RCC 7860 (cell line): Measurements from ENCODE around the gene FXYD4.

Experiments used
- DNase-seq: peaks from one replicate; pipeline ENCODE4 v3.0.0-alpha.2; 2015; ENCODE audit warnings: low spot score
- FAIRE-seq: peaks from 2 replicates; lab custom pipeline; 2012; peaks lifted over from hg19 to GRCh38; lab: Jason Lieb, UNC

The FXYD4 gene

GRCh38 chr10:43393606-43394360 lies 22.3 kb downstream of the FXYD4 start:
- FAIRE-seq (no peak), DNase-seq (no peak)

GRCh38 chr10:43394868-43395267 lies 23.4 kb downstream of the FXYD4 start:
- no peak for FAIRE-seq
- DNase-seq = no peak

- DNase-seq = no peak
Observed at GRCh38 chr10:43395571-43396060, 24.2 kb downstream of the FXYD4 start.

GRCh38 chr10:43396061-43396927 lies 24.9 kb downstream of the FXYD4 start:
- DNase-seq = peak; percentile 61
- FAIRE-seq = no peak

More at GRCh38 chr10:43395571-43396060, 24.2 kb downstream of the FXYD4 start:
- FAIRE-seq = no peak

GRCh38 chr10:43396928-43397624 lies 25.6 kb downstream of the FXYD4 start:
- FAIRE-seq = peak; percentile 75
- DNase-seq = peak; percentile 90

- DNase-seq = no peak
- FAIRE-seq = no peak
Observed at GRCh38 chr10:43398939-43399319, 27.5 kb downstream of the FXYD4 start.

- DNase-seq (peak; percentile 45), FAIRE-seq (no peak)
Observed at GRCh38 chr10:43399320-43400310, 28.2 kb downstream of the FXYD4 start.

- FAIRE-seq = no peak
- DNase-seq = no peak
Observed at GRCh38 chr10:43401627-43402026, 30.2 kb downstream of the FXYD4 start.

GRCh38 chr10:43402176-43402575 lies 30.7 kb downstream of the FXYD4 start:
- DNase-seq = no peak
- no peak for FAIRE-seq

GRCh38 chr10:43402880-43403452 lies 31.5 kb downstream of the FXYD4 start:
- DNase-seq (no peak), FAIRE-seq (no peak)

- DNase-seq = no peak
- FAIRE-seq = no peak
Observed at GRCh38 chr10:43403911-43404703, 32.7 kb downstream of the FXYD4 start.

GRCh38 chr10:43404704-43405084 lies 33.3 kb downstream of the FXYD4 start:
- DNase-seq (no peak), FAIRE-seq (no peak)

- no peak for DNase-seq
Observed at GRCh38 chr10:43407148-43407575, 35.7 kb downstream of the FXYD4 start.

GRCh38 chr10:43407576-43408330 lies 36.3 kb downstream of the FXYD4 start:
- peak; percentile 50 for FAIRE-seq
- DNase-seq = peak; percentile 89

More at GRCh38 chr10:43407148-43407575, 35.7 kb downstream of the FXYD4 start:
- FAIRE-seq = no peak

GRCh38 chr10:43408331-43408709 lies 36.9 kb downstream of the FXYD4 start:
- DNase-seq (no peak), FAIRE-seq (no peak)

- peak; percentile 89 for DNase-seq
- no peak for FAIRE-seq
Observed at GRCh38 chr10:43408710-43409384, 37.4 kb downstream of the FXYD4 start, which contains the start of gene HNRNPF. HNRNPF (minus strand) TSS chr10:43409186; CDS start chr10:43387884, 21,302 bp downstream.

GRCh38 chr10:43409385-43410109 lies 38.1 kb downstream of the FXYD4 start:
- DNase-seq (no peak), FAIRE-seq (no peak)
